DOHH2 (cell line): ENCODE data around the gene NPDC1.

Source experiments
- H3F3A ChIP-seq: fragments of 200-600 bp; sonication (generic), shearing (Covaris generic); 2 replicates; pipeline ENCODE4 v1.6.0; 2016; ENCODE audit warnings: antibody characterized with exemption, mild to moderate bottlenecking; ENCODE audit not compliant: control insufficient read depth, insufficient read depth
- H3K27ac ChIP-seq: fragments of 200-600 bp; sonication (generic); 2 replicates; pipeline ENCODE4 v1.5.1; 2014; ENCODE audit warnings: low read depth, mild to moderate bottlenecking, low read length, moderate library complexity
- H3K27me3 ChIP-seq: fragments of 200-600 bp; sonication (generic); 2 replicates; pipeline ENCODE4 v1.6.1; 2014; ENCODE audit warnings: mild to moderate bottlenecking, low read length, mixed read lengths; ENCODE audit not compliant: control insufficient read depth
- H3K36me3 ChIP-seq: fragments of 200-600 bp; sonication (generic); 2 replicates; pipeline ENCODE4 v1.6.1; 2014; ENCODE audit warnings: mild to moderate bottlenecking, low read length, moderate library complexity, mixed read lengths; ENCODE audit not compliant: control insufficient read depth
- H3K4me1 ChIP-seq: fragments of 200-600 bp; sonication (generic); 2 replicates; pipeline ENCODE4 v1.6.1; 2014; ENCODE audit warnings: mild to moderate bottlenecking, low read length, mixed read lengths; ENCODE audit not compliant: control insufficient read depth
- H3K4me2 ChIP-seq: fragments of 200-600 bp; sonication (generic); 2 replicates; pipeline ENCODE4 v1.6.0; 2014; ENCODE audit warnings: mild to moderate bottlenecking, low read length, moderate library complexity
- H3K4me3 ChIP-seq: fragments of 200-600 bp; sonication (generic); 2 replicates; pipeline ENCODE4 v1.5.1; 2014; ENCODE audit warnings: mild to moderate bottlenecking, low read length, mixed read lengths
- H3K79me2 ChIP-seq: fragments of 200-600 bp; sonication (generic); 2 replicates; pipeline ENCODE4 v1.6.1; 2014; ENCODE audit warnings: mild to moderate bottlenecking, low read length, mixed read lengths; ENCODE audit not compliant: control insufficient read depth
- H3K9me2 ChIP-seq: fragments of 200-600 bp; sonication (generic); replicated peaks from 2 replicates; pipeline ENCODE4 v1.6.1; 2014; ENCODE audit warnings: mild to moderate bottlenecking, low read length, mixed read lengths; ENCODE audit not compliant: control insufficient read depth
- H3K9me3 ChIP-seq: fragments of 200-600 bp; sonication (generic); 2 replicates; pipeline ENCODE4 v1.6.1; 2014; ENCODE audit warnings: antibody characterized with exemption, low read length, mixed read lengths; ENCODE audit not compliant: control insufficient read depth, insufficient read depth
- H4K20me1 ChIP-seq: fragments of 200-600 bp; sonication (generic); 2 replicates; pipeline ENCODE4 v1.6.0; 2014; ENCODE audit warnings: low read depth, mild to moderate bottlenecking, antibody characterized with exemption, low read length, moderate library complexity; ENCODE audit not compliant: control insufficient read depth, insufficient read depth
- CTCF ChIP-seq: fragments of 200-600 bp; sonication (generic); IDR thresholded peaks from one replicate; pipeline ENCODE4 v1.5.1; 2014; ENCODE audit warnings: antibody characterized with exemption, mild to moderate bottlenecking, low read depth, low read length; ENCODE audit not compliant: poor library complexity, severe bottlenecking
- EZH2phosphoT487 ChIP-seq: fragments of 200-600 bp; sonication (generic); IDR thresholded peaks from 2 replicates; pipeline ENCODE4 v1.6.1; 2017; ENCODE audit warnings: borderline replicate concordance, mild to moderate bottlenecking, antibody characterized with exemption, low read length, moderate library complexity, mixed read lengths

Gene NPDC1

DNA sequence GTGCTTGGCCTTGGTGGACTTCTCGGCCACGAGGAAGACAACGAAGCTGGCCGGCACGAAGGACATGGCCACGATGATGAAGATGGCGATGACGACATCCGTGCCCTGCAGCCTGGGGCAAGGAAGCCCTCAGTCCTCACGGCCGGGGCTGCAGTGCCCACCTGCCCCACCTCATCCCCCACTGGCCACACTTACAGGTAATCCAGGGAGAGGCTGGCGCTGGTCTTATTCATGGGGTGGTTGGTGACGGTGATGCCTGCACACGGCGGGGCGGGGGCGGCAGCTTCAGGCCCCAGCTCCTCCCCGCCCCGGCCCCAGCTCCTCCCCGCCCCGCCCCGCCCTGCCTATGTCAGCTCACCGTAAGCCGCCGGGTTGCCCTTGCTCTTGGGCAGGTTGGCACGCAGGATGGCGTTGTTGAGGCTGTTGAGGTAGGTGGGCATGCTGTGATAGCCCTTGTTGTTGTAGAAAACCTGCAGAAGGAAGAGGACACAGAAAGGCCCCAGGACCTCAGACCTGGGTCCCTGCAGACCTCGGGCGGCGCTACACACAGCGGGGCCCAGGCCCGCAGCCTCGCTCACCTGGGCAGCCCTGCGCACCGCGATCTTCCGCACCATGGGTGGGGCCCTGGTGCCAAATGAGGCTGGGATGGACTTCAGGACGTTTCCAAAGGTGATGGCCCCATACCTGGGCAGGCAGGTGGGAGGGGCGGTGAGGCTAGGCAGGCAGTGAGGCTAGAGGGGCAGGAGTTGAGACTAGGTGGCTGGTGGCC lies 33.9 kb downstream of the NPDC1 start:
- no peak overlapping the region for H3K4me2 ChIP-seq
- H3K9me2 ChIP-seq: no peaks in the 10 kb centered on the region
- H3K27me3 ChIP-seq: no peaks in the 10 kb centered on the region
- no peaks in the 10 kb centered on the region for H3F3A ChIP-seq
- no peak overlapping the region for H3K4me3 ChIP-seq
- H3K4me1 ChIP-seq: peaks cover 4% of the 10 kb centered on the region; the same call in 1 of the 2 replicates
- TF ChIP-seq EZH2phosphoT487 (no peak), CTCF (no peak)
- no peaks in the 10 kb centered on the region for H3K36me3 ChIP-seq
- no peaks in the 10 kb centered on the region for H3K79me2 ChIP-seq
- no peaks in the 10 kb centered on the region for H3K9me3 ChIP-seq
- no peaks in the 10 kb centered on the region for H4K20me1 ChIP-seq
- no peak overlapping the region for H3K27ac ChIP-seq

DNA sequence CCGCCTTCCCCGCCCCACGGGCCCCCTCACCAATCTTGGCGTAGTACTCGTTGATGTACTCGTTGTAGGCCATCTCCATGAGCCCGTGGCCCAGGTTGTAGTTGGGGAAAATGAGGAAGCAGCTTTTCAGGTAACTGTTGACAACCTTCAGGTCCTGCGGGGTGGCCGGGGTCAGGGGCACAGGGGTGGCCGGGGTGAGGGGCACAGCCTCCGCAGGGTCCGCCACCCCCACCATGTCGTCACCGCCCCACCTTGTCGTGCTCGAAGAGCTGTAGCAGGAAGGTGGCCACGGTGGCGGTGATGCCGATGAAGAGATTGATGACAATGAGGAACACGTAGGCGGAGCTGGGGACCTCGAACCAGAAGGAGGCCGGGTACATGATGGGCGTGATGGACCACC lies 34.8 kb downstream of the NPDC1 start:
- H3F3A ChIP-seq: no peaks in the 10 kb centered on the region
- no peaks in the 10 kb centered on the region for H3K9me2 ChIP-seq
- no peaks in the 10 kb centered on the region for H3K27me3 ChIP-seq
- H3K36me3 ChIP-seq: no peaks in the 10 kb centered on the region
- H3K4me3 ChIP-seq: no peak overlapping the region
- TF ChIP-seq EZH2phosphoT487 (no peak), CTCF (no peak)
- no peaks in the 10 kb centered on the region for H3K79me2 ChIP-seq
- no peaks in the 10 kb centered on the region for H3K9me3 ChIP-seq
- H4K20me1 ChIP-seq: no peaks in the 10 kb centered on the region
- peaks cover 4% of the 10 kb centered on the region; the same call in 1 of the 2 replicates for H3K4me1 ChIP-seq
- H3K4me2 ChIP-seq: no peak overlapping the region
- H3K27ac ChIP-seq: no peak overlapping the region

GRCh38 chr9:137009938-137010732 lies 35.8 kb downstream of the NPDC1 start:
- no peak for TF ChIP-seq EZH2phosphoT487
- TF ChIP-seq CTCF: no peak
- H4K20me1 ChIP-seq: no peaks in the 10 kb centered on the region
- H3K27me3 ChIP-seq: no peaks in the 10 kb centered on the region
- H3K4me3 ChIP-seq: no peak overlapping the region
- no peaks in the 10 kb centered on the region for H3K79me2 ChIP-seq
- no peak overlapping the region for H3K4me2 ChIP-seq
- no peaks in the 10 kb centered on the region for H3K9me3 ChIP-seq
- H3K27ac ChIP-seq: no peak overlapping the region
- H3F3A ChIP-seq: no peaks in the 10 kb centered on the region
- H3K9me2 ChIP-seq: no peaks in the 10 kb centered on the region
- H3K36me3 ChIP-seq: no peaks in the 10 kb centered on the region
- H3K4me1 ChIP-seq: peaks cover 4% of the 10 kb centered on the region; the same call in 1 of the 2 replicates
